GM13976 (cell line): ENCODE measurements around the gene NSUN6.

Source experiments
- DNase-seq: peaks from one replicate; pipeline ENCODE4 v3.0.0; 2012; ENCODE audit warnings: low spot score
- CTCF ChIP-seq: IDR thresholded peaks from 2 replicates; pipeline ENCODE4 v1.5.1; 2012; ENCODE audit warnings: borderline replicate concordance, mild to moderate bottlenecking; ENCODE audit not compliant: insufficient read depth; ENCODE audit errors: extremely low read depth, missing control alignments, control extremely low read depth
- in situ Hi-C: fragments of 300-500 bp; cut with MboI; formaldehyde crosslinking; loops from one replicate; pipeline ENCODE4 v1.12.0; 2022; ENCODE audit warnings: low sequenced_read_pairs, mixed read lengths, inconsistent platforms; ENCODE audit not compliant: unreplicated experiment

Gene NSUN6

DNA sequence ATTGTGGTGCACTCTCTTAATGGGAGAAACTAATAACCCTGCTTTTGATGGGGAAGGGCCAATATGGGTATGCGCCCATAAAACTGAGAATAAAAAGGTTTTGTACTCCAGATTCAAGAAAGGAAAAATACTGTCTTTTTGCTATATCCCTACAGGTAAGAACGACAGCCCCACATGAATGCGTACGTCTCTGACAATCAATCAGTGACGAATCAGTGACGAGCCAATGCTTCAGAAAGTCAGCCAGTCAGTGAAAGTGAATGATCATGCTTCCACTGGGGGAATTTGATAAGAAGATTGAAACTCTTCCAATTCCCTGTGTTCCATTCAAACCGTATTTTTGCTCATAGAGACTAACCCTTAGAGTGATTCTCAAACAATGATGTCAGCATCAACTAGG, 34.2 kb upstream of the NSUN6 start:
- no peak for TF ChIP-seq CTCF
- in situ Hi-C loops, result no loop called here
- DNase-seq, result no peak

GRCh38 chr10:18684953-18685352, 33.6 kb upstream of the NSUN6 start:
- no peak for DNase-seq
- TF ChIP-seq CTCF, result no peak
- in situ Hi-C loops, result no loop called here

GRCh38 chr10:18684416-18684815, 33.0 kb upstream of the NSUN6 start:
- in situ Hi-C loops, result no loop called here
- DNase-seq, result no peak
- no peak for TF ChIP-seq CTCF

- no peak for DNase-seq
- in situ Hi-C loops, result no loop called here
- no peak for TF ChIP-seq CTCF
Observed at GRCh38 chr10:18683427-18683826, 32.0 kb upstream of the NSUN6 start.

GRCh38 chr10:18681971-18682411, 30.6 kb upstream of the NSUN6 start:
- no peak for TF ChIP-seq CTCF
- in situ Hi-C loops, result no loop called here
- DNase-seq, result no peak

DNA sequence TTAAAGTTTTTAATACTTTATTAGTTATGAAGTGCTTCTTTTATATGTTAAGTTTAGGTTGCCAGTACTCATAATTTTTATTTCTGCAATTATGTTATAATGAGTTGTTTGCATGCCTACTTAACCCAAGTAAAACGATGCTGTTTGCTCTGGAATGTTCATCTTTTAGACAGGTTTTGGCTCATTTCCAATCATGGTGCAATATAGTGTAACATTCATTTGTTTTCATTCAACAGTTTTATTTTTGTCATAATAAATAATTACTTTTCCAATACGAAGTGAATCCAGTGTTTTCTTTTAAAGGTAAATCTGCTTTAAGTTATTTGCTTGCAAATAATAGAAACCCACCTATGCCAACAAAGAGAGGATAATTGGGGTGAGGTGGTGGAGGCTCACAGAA, 30.0 kb upstream of the NSUN6 start:
- DNase-seq, result no peak
- TF ChIP-seq CTCF, result no peak
- in situ Hi-C loops, result no loop called here

- TF ChIP-seq CTCF, result no peak
- in situ Hi-C loops, result no loop called here
Observed at GRCh38 chr10:18680754-18681153, 29.4 kb upstream of the NSUN6 start.

More at GRCh38 chr10:18680754-18681153, 29.4 kb upstream of the NSUN6 start:
- DNase-seq, result no peak
